K562 (cell line): ENCODE results near the gene TIGAR. TPM values are rescaled to one million over a fixed set of nuclear protein-coding genes. Genes with fewer than 3 reads are reported as not detected.
A peak's percentile ranks its signal among the peaks of the same experiment; 100 is the strongest.

Source experiments
- ETV5 ChIP-seq: sonication (generic); formaldehyde crosslinking; IDR thresholded peaks from 2 replicates; pipeline ENCODE4 v1.4.0; 2020; ENCODE audit warnings: low read depth, mild to moderate bottlenecking, missing genetic modification reagents
- FOS ChIP-seq: IDR thresholded peaks from 3 replicates; pipeline ENCODE4 v1.6.1; 2011; ENCODE audit not compliant: insufficient read length; ENCODE audit errors: extremely low read depth
- GABPB1 ChIP-seq: sonication (generic); formaldehyde crosslinking; IDR thresholded peaks from 2 replicates; pipeline ENCODE4 v1.8.0; 2022; ENCODE audit warnings: mild to moderate bottlenecking, missing genetic modification reagents
- HDAC8 ChIP-seq: fragments of 450-650 bp; IDR thresholded peaks from 2 replicates; pipeline ENCODE4 v1.6.1; 2016; ENCODE audit warnings: mild to moderate bottlenecking, missing genetic modification characterization, moderate library complexity, missing compliant biosample characterization
- KHSRP ChIP-seq: fragments of 450-650 bp; IDR thresholded peaks from 2 replicates; pipeline ENCODE4 v1.6.1; 2017
- OTX1 ChIP-seq: fragments of 450-650 bp; formaldehyde crosslinking; IDR thresholded peaks from 2 replicates; pipeline ENCODE4 v1.4.0; 2022; ENCODE audit warnings: mild to moderate bottlenecking
- RFX1 ChIP-seq: fragments of 450-650 bp; IDR thresholded peaks from 2 replicates; pipeline ENCODE4 v1.6.1; 2016; ENCODE audit warnings: mild to moderate bottlenecking, moderate library complexity
- VEZF1 ChIP-seq: fragments of 200-800 bp; sonication (Bioruptor generic); IDR thresholded peaks from 2 replicates; pipeline ENCODE4 v1.6.1; 2017; ENCODE audit warnings: missing genetic modification characterization, missing compliant biosample characterization
- ZBTB11 ChIP-seq, 3 experiments: fragments of 200-800 bp in 1 of 3; fragments of 250-450 bp in 1 of 3; fragments of 450-650 bp in 1 of 3; sonication (Bioruptor Pico) in 1 of 3; sonication (Bioruptor generic) in 1 of 3; formaldehyde crosslinking in 1 of 3; IDR thresholded peaks; 2 replicates each; pipeline versions ENCODE4 v1.6.1 to v1.8.0; 2016 to 2022; ENCODE audit warnings: mild to moderate bottlenecking in 2 of 3, missing genetic modification characterization in 2 of 3, missing compliant biosample characterization in 1 of 3, moderate library complexity in 1 of 3
- ZNF140 ChIP-seq: fragments of 250-450 bp; sonication (Bioruptor Pico); IDR thresholded peaks from 2 replicates; pipeline ENCODE4 v1.8.0; 2021; ENCODE audit warnings: moderate library complexity, mild to moderate bottlenecking, inconsistent platforms
- ZNF324 ChIP-seq: fragments of 250-450 bp; sonication (Bioruptor Pico); IDR thresholded peaks from 2 replicates; pipeline ENCODE4 v1.4.0; 2020; ENCODE audit warnings: mild to moderate bottlenecking
- ZNF384 ChIP-seq: IDR thresholded peaks from 2 replicates; pipeline ENCODE4 v1.6.1; 2012; ENCODE audit warnings: low read depth, low read length, improper control_type of control experiment
- ZNF408 ChIP-seq: fragments of 250-450 bp; sonication (Bioruptor Pico); IDR thresholded peaks from 2 replicates; pipeline ENCODE4 v1.4.0; 2020; ENCODE audit warnings: low read depth, mild to moderate bottlenecking, moderate library complexity
- ZNF586 ChIP-seq: fragments of 450-650 bp; formaldehyde crosslinking; conservative IDR thresholded peaks from 2 replicates; pipeline ENCODE4 v1.4.0; 2020; ENCODE audit warnings: mild to moderate bottlenecking, moderate library complexity
- ZNF592 ChIP-seq: fragments of 450-650 bp; IDR thresholded peaks from 2 replicates; pipeline ENCODE4 v1.6.1; 2017; ENCODE audit warnings: antibody characterized with exemption, mild to moderate bottlenecking
- ZNF699 ChIP-seq: fragments of 250-450 bp; sonication (Bioruptor Pico); IDR thresholded peaks from 2 replicates; pipeline ENCODE4 v1.8.0; 2021; ENCODE audit warnings: mild to moderate bottlenecking, moderate library complexity; ENCODE audit not compliant: insufficient replicate concordance
- polyA plus RNA-seq, 8 experiments: library from polyadenylated mRNA; depleted of rRNA in 4 of 8; stranded (reverse) in 5 of 8; unstranded in 3 of 8; fragments of >200 nt; fragmentation: Nextera tagmentation in 2 of 8; fragmentation: Illumina TruSeq in 1 of 8; extraction: Ambion mirVana in 2 of 8; extraction: Trizol in 1 of 8; gene quantifications; 2 replicates each; pipeline versions ENCODE4 v1.2.1 to v1.2.3, GENCODE V29; 2011 to 2014; ENCODE audit warnings: inconsistent platforms in 1 of 8, missing spikeins in 1 of 8
- total RNA-seq, 7 experiments: library from RNA; depleted of rRNA in 6 of 7; stranded (reverse); fragments of >200 nt in 6 of 7; fragmentation: Illumina TruSeq in 2 of 7; extraction: Trizol in 2 of 7; gene quantifications; 2 replicates each; pipeline versions ENCODE4 v1.2.1 to v1.2.3, GENCODE V29; 2011 to 2021; ENCODE audit warnings: low replicate concordance in 1 of 7

The TIGAR gene
- total and polyA plus RNA-seq, 9 of the 15 experiments (the other 6 are each of a cell fraction or from before 2014, with no cell fraction given): 0.11 to 1.0 (median 0.53) TPM; not detected in 2

GRCh38 chr12:4271717-4272423 is 49.1 kb upstream of the TIGAR start (continued):
- TF ChIP-seq ZBTB11 (CRISPR knock-in tag; IDR thresholded peaks at IDR 0.05) (peak in 1 of 3 experiments; percentile 20; a peak in 1 of 6 replicates), RFX1 (no peak), VEZF1 (peak; percentile 52), ZNF408 (CRISPR knock-in tag) (no peak), HDAC8 (no peak), ZNF592 (no peak), OTX1 (CRISPR knock-in tag) (no peak), FOS (no peak), GABPB1 (CRISPR knock-in tag) (peak; percentile 1; the same call in 1 of the 2 replicates), ZNF586 (CRISPR knock-in tag) (no peak), KHSRP (no peak), ZNF324 (CRISPR knock-in tag) (no peak), ETV5 (CRISPR knock-in tag) (no peak), ZNF384 (peak; percentile 97), ZNF140 (no peak), ZNF699 (CRISPR knock-in tag) (no peak)
